GM12873 (cell line): ENCODE measurements around the gene ISOC2.

Source experiments
- CTCF ChIP-seq: IDR thresholded peaks from 2 replicates; pipeline ENCODE4 v1.5.1; 2012; ENCODE audit warnings: low read depth, mild to moderate bottlenecking, moderate library complexity, low read length, control low read depth; ENCODE audit not compliant: insufficient read depth; ENCODE audit errors: missing control alignments

ISOC2 gene

GRCh38 chr19:55439052-55439451 lies 22.4 kb downstream of the ISOC2 start:
- TF ChIP-seq CTCF = no peak

DNA sequence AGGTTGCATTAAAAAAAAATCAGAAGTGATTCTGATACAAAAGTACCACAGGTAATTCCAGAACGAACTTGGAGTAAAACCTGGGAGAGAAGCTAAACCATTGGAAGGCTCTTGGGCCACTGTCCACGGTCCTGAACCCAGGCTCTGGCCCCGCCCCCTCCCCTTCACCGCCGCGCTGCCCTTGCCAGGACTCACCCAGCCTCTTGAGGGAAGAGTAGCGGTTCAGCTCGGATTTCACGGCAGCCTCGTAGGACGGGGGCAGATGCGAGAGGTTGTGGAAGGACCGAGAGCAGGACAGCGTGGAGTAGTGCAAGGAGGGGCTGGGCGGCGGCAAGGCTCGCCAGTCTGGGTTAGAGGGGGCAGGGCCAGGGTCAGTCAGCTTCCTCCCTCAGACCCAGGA lies 24.0 kb downstream of the ISOC2 start:
- no peak for TF ChIP-seq CTCF

GRCh38 chr19:55436847-55437246 lies 24.6 kb downstream of the ISOC2 start:
- TF ChIP-seq CTCF = no peak

DNA sequence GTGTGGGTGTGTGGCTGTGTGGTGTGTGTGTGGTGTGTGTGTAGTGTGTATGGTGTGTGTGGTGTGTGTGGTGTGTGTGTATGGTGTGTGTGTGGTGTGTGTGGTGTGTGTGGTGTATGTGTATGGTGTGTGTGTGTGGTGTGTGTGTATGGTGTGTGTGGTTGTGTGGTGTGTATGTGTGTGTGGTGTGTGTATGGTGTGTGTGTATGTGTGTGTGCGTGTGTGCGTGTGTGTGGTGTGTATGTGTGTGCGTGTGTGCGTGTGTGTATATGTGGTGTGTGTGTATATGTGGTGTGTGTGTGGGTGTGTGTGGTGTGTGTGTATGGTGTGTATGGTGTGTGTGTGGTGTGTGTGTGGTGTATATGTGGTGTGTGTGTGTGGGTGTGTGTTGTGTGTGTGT lies 26.4 kb downstream of the ISOC2 start:
- TF ChIP-seq CTCF = no peak

DNA sequence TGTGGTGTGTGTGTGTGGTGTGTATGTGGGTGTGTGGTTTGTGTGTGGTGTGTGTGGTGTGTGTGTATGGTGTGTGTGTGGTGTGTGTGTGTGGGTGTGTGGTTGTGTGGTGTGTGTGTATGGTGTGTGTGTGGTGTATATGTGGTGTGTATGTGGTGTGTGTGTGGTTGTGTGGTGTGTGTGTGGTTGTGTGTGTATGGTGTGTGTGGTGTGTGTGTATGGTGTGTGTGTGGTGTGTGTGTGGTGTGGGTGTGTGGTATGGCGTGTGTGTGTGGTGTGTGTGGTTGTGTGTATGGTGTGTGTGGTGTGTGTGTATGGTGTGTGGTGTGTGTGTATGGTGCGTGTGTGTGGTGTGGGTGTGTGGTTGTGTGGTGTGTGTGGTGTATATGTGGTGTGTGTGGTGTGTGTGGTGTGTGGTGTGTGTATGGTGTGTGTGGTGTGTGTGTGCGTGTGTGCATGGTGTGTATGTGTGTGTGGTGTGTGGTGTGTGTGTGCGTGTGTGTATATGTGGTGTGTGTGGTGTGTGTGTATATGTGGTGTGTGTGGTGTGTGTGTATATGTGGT lies 27.0 kb downstream of the ISOC2 start:
- TF ChIP-seq CTCF = no peak

- no peak for TF ChIP-seq CTCF
Observed at GRCh38 chr19:55433292-55433691, 28.1 kb downstream of the ISOC2 start.

- TF ChIP-seq CTCF = no peak
Observed at GRCh38 chr19:55432241-55432959, 29.0 kb downstream of the ISOC2 start.

GRCh38 chr19:55431183-55431582 lies 30.3 kb downstream of the ISOC2 start:
- TF ChIP-seq CTCF = no peak
